HG02943 (cell line): ENCODE data around the gene SPRR3.

Source experiments
- ATAC-seq: cut with Tn5 transposase; IDR thresholded peaks from one replicate; pipeline ENCODE4 v1.9.1; 2021; ENCODE audit warnings: mild to moderate bottlenecking, low read depth, moderate library complexity; ENCODE audit not compliant: unreplicated experiment

The SPRR3 gene

GRCh38 chr1:153001382-153001781, at the start of gene SPRR3:
TSS of gene SPRR3 (plus strand) at chr1:153001749. CDS start at chr1:153003021, 1,272 bp downstream.
- no peak for ATAC-seq

GRCh38 chr1:152953761-152954160, 47.8 kb upstream of the SPRR3 start:
- no peak for ATAC-seq

- ATAC-seq: no peak
Observed at GRCh38 chr1:152954436-152954835, 47.1 kb upstream of the SPRR3 start.

GRCh38 chr1:152957561-152957960, 44.0 kb upstream of the SPRR3 start:
- no peak for ATAC-seq

GRCh38 chr1:152959273-152959672, 42.3 kb upstream of the SPRR3 start:
- no peak for ATAC-seq

GRCh38 chr1:152959801-152960451, 41.6 kb upstream of the SPRR3 start:
- no peak for ATAC-seq

- ATAC-seq: no peak
Observed at GRCh38 chr1:152960452-152961044, 41.0 kb upstream of the SPRR3 start.

GRCh38 chr1:152961226-152961891, 40.2 kb upstream of the SPRR3 start:
- ATAC-seq: no peak

GRCh38 chr1:152962876-152963415, 38.6 kb upstream of the SPRR3 start:
- no peak for ATAC-seq

GRCh38 chr1:152964536-152964935, 37.0 kb upstream of the SPRR3 start:
- no peak for ATAC-seq

- no peak for ATAC-seq
Observed at GRCh38 chr1:152965853-152966252, 35.7 kb upstream of the SPRR3 start.

GRCh38 chr1:152967201-152967600, 34.3 kb upstream of the SPRR3 start:
- ATAC-seq: no peak

- ATAC-seq: peak; percentile 87
Observed at GRCh38 chr1:152968248-152968647, 33.3 kb upstream of the SPRR3 start.

GRCh38 chr1:152969036-152969435, 32.5 kb upstream of the SPRR3 start:
- no peak for ATAC-seq

- no peak for ATAC-seq
Observed at GRCh38 chr1:152970495-152970894, 31.1 kb upstream of the SPRR3 start, which contains the start of gene SPRR4. TSS of gene SPRR4 (plus strand) at chr1:152970648. CDS start at chr1:152971891, 1,243 bp downstream.

GRCh38 chr1:152972196-152972886, 29.2 kb upstream of the SPRR3 start:
- no peak for ATAC-seq

- ATAC-seq: no peak
Observed at GRCh38 chr1:152976688-152977087, 24.9 kb upstream of the SPRR3 start.

- ATAC-seq: no peak
Observed at GRCh38 chr1:152977614-152978013, 23.9 kb upstream of the SPRR3 start.

GRCh38 chr1:152980676-152981075, 20.9 kb upstream of the SPRR3 start:
- ATAC-seq: no peak

GRCh38 chr1:152981146-152981871, 20.2 kb upstream of the SPRR3 start:
- ATAC-seq: no peak
